ENCODE measurements around the gene ALDH18A1.
A peak's percentile ranks its signal among the peaks of the same experiment; 100 is the strongest.

The ALDH18A1 gene

DNA sequence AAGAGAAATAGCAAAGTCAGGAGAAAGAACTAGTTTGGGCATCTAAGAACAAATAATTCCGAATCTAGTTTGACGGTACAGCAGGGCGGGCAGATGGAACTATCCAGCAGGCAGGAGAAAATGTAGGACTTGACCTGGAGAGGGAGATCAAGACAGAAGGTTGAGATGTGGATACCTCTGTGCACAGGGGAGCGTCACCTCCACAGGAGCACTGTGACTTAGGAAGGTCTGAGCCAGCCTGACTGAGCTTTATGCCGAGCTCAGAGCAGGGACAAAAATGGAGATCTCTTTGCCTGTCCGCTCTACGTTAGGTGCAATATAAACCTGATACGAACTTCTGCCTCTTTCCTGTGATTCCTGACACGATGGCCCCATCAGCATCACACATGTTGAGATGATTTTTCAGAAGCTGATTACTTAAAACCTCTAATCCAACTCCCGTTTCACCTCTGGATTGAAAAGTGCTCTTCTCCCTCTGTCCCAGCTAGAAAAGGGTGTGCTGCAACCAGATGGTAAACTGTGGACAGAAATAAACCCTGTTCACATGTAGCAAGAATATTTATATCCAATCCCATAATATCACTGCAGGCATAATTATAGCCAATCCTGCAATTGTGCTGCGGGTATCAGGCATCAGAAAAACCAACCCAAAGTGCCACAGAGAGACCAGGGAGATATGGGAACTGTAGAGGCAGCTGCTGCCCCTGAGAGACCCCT is 81.7 kb downstream of the ALDH18A1 start:
- no peak for DNase-seq

DNA sequence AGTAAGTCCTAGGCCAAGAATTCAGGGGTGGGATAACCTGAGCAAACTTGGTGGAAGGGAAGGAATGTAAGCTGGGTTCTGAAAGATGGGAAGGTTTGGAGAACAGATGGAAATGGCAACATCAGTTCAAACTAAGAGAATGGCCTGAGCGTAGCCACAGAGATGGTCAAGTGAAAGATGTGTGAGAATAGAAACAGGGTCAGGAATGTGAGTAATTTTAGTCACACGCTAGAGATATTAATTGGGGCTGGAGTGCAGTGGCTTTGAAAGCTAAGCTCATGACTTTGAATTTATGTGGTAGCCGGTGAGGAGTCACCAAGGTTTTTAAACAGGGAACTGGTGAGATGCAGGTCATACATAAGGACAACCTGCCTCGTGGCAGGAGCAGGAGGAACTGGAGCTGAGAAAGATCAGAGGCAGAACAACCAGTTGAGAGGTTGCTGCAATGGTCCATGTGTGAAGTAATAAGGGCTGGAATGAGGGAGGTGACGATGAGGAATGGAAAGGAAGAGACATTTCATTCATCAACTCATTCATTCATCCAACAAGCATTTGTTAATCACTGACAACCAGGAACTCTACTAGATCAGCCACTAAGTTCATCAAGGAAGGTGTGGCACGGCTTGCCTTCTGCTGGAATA is 82.4 kb downstream of the ALDH18A1 start:
- no peak for DNase-seq

- DNase-seq: no peak
These were observed 83.0 kb downstream of the ALDH18A1 start for GRCh38 chr10:95573527-95573926.

DNA sequence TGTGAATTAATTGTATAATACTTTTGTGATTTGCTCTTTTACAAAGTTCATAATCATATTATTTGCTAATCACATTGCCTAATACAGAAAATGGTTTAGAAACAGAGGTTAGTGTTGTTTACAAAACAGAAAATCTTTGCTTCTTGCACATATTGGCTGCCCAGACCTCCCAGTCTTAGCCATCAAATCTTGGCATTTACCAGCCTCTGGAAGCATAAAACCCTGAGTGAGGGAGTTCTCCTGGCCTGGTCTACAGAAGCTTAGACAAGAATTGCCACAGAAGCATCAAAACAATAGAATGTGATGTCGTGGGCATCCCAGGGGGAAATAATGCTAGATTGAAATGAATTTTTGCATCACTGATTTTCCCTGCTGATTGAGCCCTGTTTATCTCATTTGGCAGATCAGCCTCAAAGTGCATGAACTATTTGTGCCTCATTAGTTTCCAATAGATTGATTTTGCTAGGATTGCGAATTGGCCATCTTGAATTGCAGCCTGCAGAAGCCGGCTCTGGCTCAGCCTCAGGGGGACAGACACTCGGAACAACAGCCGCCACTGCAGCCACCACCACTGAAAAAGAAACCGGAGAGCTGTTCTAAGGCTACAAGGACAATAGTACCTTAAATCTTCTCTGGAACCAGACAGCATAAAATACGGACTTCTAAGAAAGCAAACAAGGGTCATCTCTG is 84.2 kb downstream of the ALDH18A1 start:
- no peak for DNase-seq

DNA sequence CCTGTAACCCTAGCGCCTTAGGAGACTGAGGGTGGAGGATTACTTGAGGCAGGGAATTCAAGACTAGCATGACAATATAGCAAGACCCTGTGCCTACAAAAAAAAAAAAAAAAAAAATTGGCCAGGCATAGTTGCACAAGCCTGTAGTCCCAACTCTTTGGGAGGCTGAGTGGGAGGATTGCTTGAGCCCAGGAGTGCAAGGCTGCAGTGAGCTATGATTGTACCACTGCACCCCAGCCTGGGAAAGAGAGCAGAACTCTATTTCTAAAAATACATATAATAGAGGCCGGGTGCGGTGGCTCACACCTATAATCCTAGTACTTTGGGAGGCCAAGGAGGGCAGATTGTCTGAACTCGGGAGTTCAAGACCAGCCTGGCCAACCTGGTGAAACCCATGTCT is 85.1 kb downstream of the ALDH18A1 start:
- no peak for DNase-seq

GRCh38 chr10:95569368-95569767 is 87.1 kb downstream of the ALDH18A1 start:
- DNase-seq: no peak

DNA sequence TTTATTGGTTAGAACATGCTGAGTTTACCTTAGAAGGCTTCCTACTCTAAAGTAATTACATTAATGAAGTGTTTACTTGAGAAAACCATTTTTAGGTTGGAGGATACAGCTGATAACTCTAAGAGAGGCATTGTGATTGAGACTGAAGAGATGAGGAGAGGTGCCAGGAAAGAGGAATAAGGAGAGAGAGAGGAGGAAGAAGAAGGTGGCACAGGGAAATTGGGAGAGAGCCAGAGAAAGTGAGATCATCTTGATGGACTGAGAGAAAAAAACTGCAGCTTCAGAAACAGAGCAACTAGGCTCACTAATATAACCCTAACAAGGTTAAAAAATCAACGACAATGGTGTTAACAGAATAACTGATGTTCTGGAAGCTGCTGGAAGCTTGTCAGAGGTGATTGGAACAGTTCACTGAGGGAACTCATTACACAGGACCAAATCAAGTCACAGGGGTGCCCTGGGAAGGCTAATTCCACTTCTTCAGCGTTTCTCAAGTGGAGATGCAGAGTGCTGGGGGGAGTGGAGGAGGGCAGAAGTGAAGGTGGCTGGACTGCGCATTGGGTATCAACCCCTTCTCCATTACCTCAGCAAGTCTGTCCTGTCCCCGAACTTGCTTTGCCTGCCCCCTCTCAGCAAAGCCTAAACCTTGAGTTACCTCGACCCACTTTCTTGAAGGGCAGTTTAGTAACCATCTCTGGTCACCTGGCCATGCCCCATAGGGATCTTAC is 88.4 kb downstream of the ALDH18A1 start:
- no peak for DNase-seq

- no peak for DNase-seq
These were observed 90.4 kb downstream of the ALDH18A1 start for GRCh38 chr10:95566136-95566535.

DNA sequence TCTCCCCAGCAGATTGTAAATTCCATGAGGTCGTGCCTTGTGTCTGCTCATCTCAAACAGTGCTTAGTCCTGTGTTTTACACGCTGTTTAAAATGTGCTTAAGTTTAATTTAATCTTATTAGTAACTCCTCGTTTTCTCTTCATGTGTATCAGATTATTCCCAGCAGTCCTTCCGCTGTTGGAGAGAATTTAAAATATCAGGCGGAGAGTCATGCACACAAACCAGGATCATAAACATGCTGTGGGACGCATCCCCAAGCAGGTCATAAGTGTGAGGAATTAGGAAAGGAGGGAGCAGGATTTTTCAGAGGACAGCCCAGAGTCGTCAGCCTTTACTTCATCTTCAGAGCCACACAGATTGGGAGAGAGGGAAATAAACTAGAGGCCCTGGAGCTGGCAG is 91.2 kb downstream of the ALDH18A1 start:
- DNase-seq: no peak

DNA sequence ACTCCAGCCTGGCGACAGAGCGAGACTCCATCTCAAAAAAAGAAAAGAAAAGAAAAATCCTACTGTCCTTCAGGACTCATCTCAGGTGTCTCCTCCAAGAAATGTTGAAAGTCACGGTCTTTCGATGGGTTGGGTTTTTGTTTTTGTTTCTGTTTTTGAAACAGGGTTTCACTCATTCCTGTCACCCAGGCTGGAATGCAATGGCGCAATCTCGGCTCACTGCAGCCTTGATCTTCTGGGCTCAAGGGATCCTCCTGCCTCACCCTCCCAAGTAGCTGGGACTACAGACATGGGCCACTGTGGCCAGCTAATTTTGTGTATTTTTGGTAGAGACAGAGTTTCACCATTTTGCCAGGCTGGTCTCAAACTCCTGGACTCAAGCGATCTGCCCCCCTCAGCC is 92.2 kb downstream of the ALDH18A1 start:
- no peak for DNase-seq

DNA sequence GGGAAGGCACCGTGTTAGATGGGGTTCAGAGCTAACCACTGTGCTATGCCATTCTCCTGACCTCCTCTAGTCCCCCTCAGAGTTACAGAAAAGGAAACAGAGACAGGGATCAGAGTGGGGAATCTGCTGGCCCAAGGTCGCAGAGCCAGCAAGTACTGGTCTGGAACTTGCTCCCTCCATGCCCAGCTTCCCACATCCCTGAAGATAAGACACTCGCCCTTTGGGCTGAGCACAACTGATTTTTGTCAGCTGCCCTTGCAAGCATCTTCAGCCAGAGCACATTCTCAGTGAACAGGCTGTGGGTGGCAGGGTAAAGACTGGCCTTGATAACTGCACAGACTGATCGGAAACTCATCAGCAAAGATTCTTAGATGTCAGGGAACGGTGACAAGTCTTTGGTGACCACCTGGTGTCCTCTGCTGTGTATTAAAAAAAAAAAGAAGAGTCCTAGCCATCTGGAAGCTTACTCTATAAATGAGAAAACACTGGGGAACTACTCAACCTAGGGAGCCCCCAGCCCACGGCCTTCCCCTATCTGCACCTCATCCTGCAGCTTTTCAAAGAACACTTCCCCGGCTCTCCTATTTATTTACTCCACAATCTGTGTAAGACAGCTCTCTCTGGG is 94.1 kb downstream of the ALDH18A1 start:
- DNase-seq: no peak

GRCh38 chr10:95561864-95562177 is 94.7 kb downstream of the ALDH18A1 start:
- DNase-seq: no peak

- DNase-seq: peak; percentile 82
These were observed 95.2 kb downstream of the ALDH18A1 start, which contains the start of gene SORBS1 for GRCh38 chr10:95561177-95561863. TSS of gene SORBS1 (minus strand) at chr10:95561371. CDS start at chr10:95441135, 120,236 bp downstream.

DNA sequence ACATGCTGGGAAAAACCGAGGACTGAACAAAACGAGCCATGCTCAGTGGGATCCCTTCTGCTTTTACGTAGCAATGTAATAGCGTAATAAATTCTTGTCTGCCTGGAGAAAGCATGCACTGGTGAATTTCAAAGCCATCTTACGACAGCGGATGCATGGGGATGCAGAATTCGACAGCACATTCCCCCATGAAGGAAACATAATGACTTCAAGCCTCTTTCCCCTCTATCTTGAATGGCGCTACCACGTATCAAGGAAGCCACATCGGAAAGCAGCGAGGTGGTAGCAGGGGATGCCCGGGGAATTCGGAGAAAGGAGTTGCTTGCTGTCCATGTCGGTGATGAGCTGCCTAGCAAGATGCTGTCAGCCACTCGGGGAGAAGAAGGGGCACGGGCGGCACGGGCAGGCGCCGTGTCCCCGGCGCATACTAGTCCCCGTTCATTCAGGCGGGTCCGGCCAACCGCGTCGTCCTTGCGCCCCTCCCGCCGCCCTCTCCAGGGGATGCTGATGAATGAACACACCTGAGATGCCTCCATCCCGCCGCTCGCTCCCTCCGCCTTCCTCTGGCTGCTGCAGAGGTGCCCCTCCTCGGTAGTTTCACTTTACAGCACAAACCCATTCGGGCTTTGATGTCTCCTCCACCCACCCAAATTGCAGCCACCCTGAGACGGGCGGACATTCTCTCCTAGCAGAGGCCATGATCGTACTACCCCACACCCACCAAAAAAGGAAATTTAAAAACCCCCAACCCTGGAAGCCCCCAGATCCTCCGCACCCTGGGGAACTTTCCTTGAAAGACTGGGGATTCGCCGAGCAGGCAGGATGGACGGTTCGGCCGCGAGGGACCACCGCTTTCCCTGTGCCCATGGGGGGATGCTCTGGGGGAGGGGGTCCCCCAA is 96.0 kb downstream of the ALDH18A1 start:
- peak; percentile 26 for DNase-seq

- no peak for DNase-seq
These were observed 96.6 kb downstream of the ALDH18A1 start for GRCh38 chr10:95559896-95560277.

- DNase-seq: no peak
These were observed 97.0 kb downstream of the ALDH18A1 start for GRCh38 chr10:95559471-95559870.

DNA sequence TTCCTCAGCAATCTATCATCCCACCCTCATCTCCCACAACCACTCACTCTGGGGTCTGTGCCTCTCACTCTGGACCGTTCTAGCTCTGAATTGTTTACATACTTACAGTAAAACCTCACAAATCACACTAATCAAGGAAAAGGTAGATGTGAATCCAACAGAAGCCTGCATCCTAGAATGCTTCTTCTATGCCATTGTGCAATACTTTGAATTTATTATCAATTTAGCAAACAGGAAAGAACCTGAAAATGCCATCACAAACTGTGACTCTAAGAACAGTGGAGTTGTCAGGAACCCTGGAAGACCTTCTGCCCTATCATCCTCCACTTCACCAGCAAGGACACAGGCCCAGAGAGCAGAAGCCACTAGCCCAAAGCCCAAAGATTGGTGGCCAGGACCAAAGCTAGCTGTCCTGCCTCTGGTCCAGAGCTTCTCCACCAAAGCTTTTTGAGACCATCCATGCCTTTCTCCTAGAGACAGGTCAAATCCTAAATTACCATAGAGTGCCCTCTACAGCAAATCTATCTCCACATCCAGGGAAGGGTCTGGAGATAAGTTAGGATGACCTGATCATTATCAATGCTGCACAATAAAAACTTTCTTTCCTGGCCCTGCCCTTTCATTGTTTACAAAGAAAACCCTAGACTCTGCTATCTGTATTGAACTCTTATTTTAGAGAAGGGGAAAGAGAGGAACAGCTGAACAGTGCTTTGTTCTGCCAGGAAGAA is 97.8 kb downstream of the ALDH18A1 start:
- no peak for DNase-seq

DNA sequence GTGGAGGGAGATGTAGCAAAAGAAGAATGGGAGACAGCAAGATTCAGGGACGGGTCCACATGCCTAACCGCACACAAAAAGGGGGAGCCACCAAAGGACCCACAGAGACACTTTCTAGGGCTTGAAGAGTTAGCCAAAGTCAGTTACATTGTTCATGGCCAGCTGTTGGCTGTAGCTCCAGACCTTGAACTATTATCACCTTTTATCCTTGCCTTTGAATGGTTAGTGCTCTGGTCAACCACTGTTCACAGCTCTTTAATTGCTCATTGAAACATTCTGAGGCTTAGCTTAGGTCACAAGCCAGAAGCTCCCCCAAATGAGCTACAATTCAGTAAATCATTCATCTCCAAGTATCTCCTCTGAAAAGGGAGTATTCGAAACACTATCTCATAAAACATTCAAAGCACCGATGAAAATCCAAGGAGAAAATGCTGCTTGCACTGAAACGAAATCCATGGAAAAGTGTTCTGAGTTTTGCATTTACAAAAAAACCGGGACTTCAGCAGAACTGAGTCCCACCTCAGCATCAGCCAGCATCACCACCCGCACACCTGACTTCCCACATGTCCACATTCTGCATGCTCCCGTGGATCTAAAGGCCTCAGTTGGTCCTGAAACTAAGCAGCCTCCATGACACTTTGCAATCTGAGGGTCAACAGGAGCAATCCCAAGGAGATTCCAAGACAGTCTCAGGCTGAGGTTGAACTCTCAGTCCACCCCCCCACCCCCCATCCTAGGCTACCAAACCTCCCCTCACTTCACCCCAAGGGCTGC is 99.3 kb downstream of the ALDH18A1 start:
- DNase-seq: no peak

Data from stimulated activated naive CD4-positive, alpha-beta T cell treated with Interleukin-2 at 50 U/mL for 16 hours (primary cell).